Testis (tissue), 3 donors: ENCODE measurements around the gene BACH2. TPM values are rescaled to one million over a fixed set of nuclear protein-coding genes. Genes with fewer than 3 reads are reported as not detected.

Experiments used
- DNase-seq: peaks from one replicate; pipeline ENCODE4 v3.0.0-alpha.2; 2019
- H3K27ac ChIP-seq, 2 donors: fragments of 200-600 bp; sonication (generic); one replicate each; pipeline ENCODE4 v1.5.1; 2019
- H3K27me3 ChIP-seq: fragments of 200-600 bp; sonication (generic); one replicate; pipeline ENCODE4 v1.5.1; 2019
- H3K36me3 ChIP-seq: fragments of 200-600 bp; sonication (generic); one replicate; pipeline ENCODE4 v1.5.1; 2017; ENCODE audit warnings: low read depth; ENCODE audit errors: missing control alignments
- H3K4me1 ChIP-seq: fragments of 200-600 bp; sonication (generic); one replicate; pipeline ENCODE4 v1.5.1; 2019
- H3K4me3 ChIP-seq, 2 donors: fragments of 200-600 bp; sonication (generic); one replicate each; pipeline ENCODE4 v1.5.1; 2017 to 2019
- H3K9me3 ChIP-seq: fragments of 200-600 bp; sonication (generic); one replicate; pipeline ENCODE4 v1.5.1; 2017
- CTCF ChIP-seq, 3 experiments: fragments of 450-650 bp in 2 of 3; fragments of 200-600 bp in 1 of 3; sonication (generic) in 1 of 3; IDR thresholded peaks; one replicate each; pipeline ENCODE4 v1.5.1; 2016 to 2019; ENCODE audit warnings: antibody characterized with exemption in 3 of 3, mild to moderate bottlenecking in 2 of 3, moderate library complexity in 1 of 3
- POLR2A ChIP-seq: fragments of 450-650 bp; IDR thresholded peaks from one replicate; pipeline ENCODE4 v1.6.1; 2017; ENCODE audit warnings: antibody characterized with exemption, mild to moderate bottlenecking, moderate library complexity
- WGBS, 2 donors: methylation state at CpG; one replicate each; pipeline ENCODE4 v1.1.5; 2018; 5-methylcytosine and 5-hydroxymethylcytosine counted together
- intact Hi-C: fragments of 100-400 bp; cut with DNase I; formaldehyde crosslinking; loops from one replicate; pipeline ENCODE4 v1.15.1; 2023; ENCODE audit warnings: low total_unique reads
- polyA plus RNA-seq: library from polyadenylated mRNA; stranded (reverse); fragments of 350-450 nt; fragmentation: Illumina TruSeq; extraction: RNeasy Lipid Tissue Mini Kit (QIAGEN cat#74804); gene quantifications from one replicate; pipeline ENCODE4 v1.2.3, GENCODE V29; 2014; ENCODE audit warnings: low read depth, low replicate concordance; ENCODE audit not compliant: insufficient read depth
- total RNA-seq, 2 donors: library from RNA; depleted of rRNA; stranded (reverse); fragments of >200 nt; gene quantifications; one replicate each; pipeline ENCODE4 v1.2.3, GENCODE V29; 2016

Gene BACH2
- total and polyA plus RNA-seq, 3 donors from 2014 or later, result 5.0 to 8.3 (median 6.5) TPM

GRCh38 chr6:90159452-90159851 lies 137.2 kb downstream of the BACH2 start:
- Histone ChIP-seq H3K27ac (no peak overlapping the region), H3K27me3 (no peaks in the 10 kb centered on the region), H3K4me3 (no peak overlapping the region), H3K36me3 (no peaks in the 10 kb centered on the region), H3K9me3 (no peaks in the 10 kb centered on the region), H3K4me1 (peaks cover 8% of the 10 kb centered on the region)
- no peak for DNase-seq
- TF ChIP-seq POLR2A (no peak), CTCF (IDR thresholded peaks at IDR 0.05) (no peak)
- WGBS, 2 donors, result 89 to 93% methylated on average over 2 of the region's 2 CpGs
- intact Hi-C loops, result no loop called here

- Histone ChIP-seq H3K9me3 (no peaks in the 10 kb centered on the region), H3K36me3 (no peaks in the 10 kb centered on the region), H3K27ac (no peak overlapping the region), H3K27me3 (no peaks in the 10 kb centered on the region), H3K4me3 (no peak overlapping the region), H3K4me1 (peaks cover 8% of the 10 kb centered on the region)
- TF ChIP-seq CTCF (IDR thresholded peaks at IDR 0.05), result no peak
- no peak for TF ChIP-seq POLR2A
- WGBS, 2 donors, result 65 to 68% methylated on average over 5 of the region's 5 CpGs
- intact Hi-C loops, result no loop called here
- DNase-seq, result no peak
These were observed 137.7 kb downstream of the BACH2 start for GRCh38 chr6:90158936-90159335.

- Histone ChIP-seq H3K9me3 (no peaks in the 10 kb centered on the region), H3K4me3 (no peak overlapping the region), H3K4me1 (peaks cover 8% of the 10 kb centered on the region), H3K27ac (no peak overlapping the region), H3K27me3 (no peaks in the 10 kb centered on the region), H3K36me3 (no peaks in the 10 kb centered on the region)
- intact Hi-C loops, result no loop called here
- DNase-seq, result no peak
- no peak for TF ChIP-seq CTCF (IDR thresholded peaks at IDR 0.05)
- TF ChIP-seq POLR2A, result no peak
- WGBS, 2 donors, result 97% methylated on average over 7 of the region's 7 CpGs
These were observed 139.2 kb downstream of the BACH2 start for GRCh38 chr6:90157441-90157840.

GRCh38 chr6:90156861-90157260 lies 139.8 kb downstream of the BACH2 start:
- H3K9me3 ChIP-seq, result no peaks in the 10 kb centered on the region
- no peak overlapping the region for H3K4me3 ChIP-seq
- H3K36me3 ChIP-seq, result no peaks in the 10 kb centered on the region
- H3K27me3 ChIP-seq, result no peaks in the 10 kb centered on the region
- peaks cover 8% of the 10 kb centered on the region for H3K4me1 ChIP-seq
- intact Hi-C loops, result no loop called here
- no peak for TF ChIP-seq POLR2A
- TF ChIP-seq CTCF (IDR thresholded peaks at IDR 0.05), result no peak
- 88 to 90% methylated on average over 5 of the region's 5 CpGs for WGBS, 2 donors
- DNase-seq, result no peak
- H3K27ac ChIP-seq, result no peak overlapping the region

- TF ChIP-seq CTCF (IDR thresholded peaks at IDR 0.05), result no peak
- no peak for TF ChIP-seq POLR2A
- intact Hi-C loops, result no loop called here
- no peak for DNase-seq
- H3K27ac ChIP-seq, result no peak overlapping the region
- H3K4me3 ChIP-seq, result no peak overlapping the region
- no peaks in the 10 kb centered on the region for H3K36me3 ChIP-seq
- peaks cover under 1% of the 10 kb centered on the region for H3K4me1 ChIP-seq
- 83 to 87% methylated on average over 8 of the region's 8 CpGs for WGBS, 2 donors
- H3K9me3 ChIP-seq, result no peaks in the 10 kb centered on the region
- no peaks in the 10 kb centered on the region for H3K27me3 ChIP-seq
These were observed 141.7 kb downstream of the BACH2 start for GRCh38 chr6:90154755-90155470.
